Hematopoietic multipotent progenitor cell (in vitro differentiated cells): ENCODE results near the gene PCGF2. TPM values are rescaled to one million over a fixed set of nuclear protein-coding genes. Genes with fewer than 3 reads are reported as not detected.
A peak's percentile ranks its signal among the peaks of the same experiment; 100 is the strongest.

Experiments used
- DNase-seq, 3 donors: peaks; one replicate each; pipeline ENCODE4 v3.0.0-alpha.2; 2011 to 2015; ENCODE audit warnings: low read depth in 2 of 3, low spot score in 2 of 3
- small RNA-seq: library from RNA; depleted of rRNA; stranded (forward); fragments of <200 nt; gene quantifications from one replicate; pipeline ENCODE3, GENCODE V24; 2012
- total RNA-seq: library from RNA; depleted of rRNA; stranded (reverse); fragments of >200 nt; gene quantifications from one replicate; pipeline ENCODE4 v1.2.3, GENCODE V29; 2012

The PCGF2 gene
- total RNA-seq, 1 donor, result not detected

- peak in 2 of 3 donors; percentile 81 to 87 for DNase-seq
Measured at GRCh38 chr17:38704606-38705522, 43.3 kb downstream of the PCGF2 start, which contains the start of gene MLLT6. Gene MLLT6 (plus strand): TSS chr17:38705273. CDS start chr17:38705633, 360 bp downstream.

- DNase-seq, result peak in 2 of 3 donors; percentile 63 to 70
Measured at GRCh38 chr17:38703742-38704605, 44.2 kb downstream of the PCGF2 start.

- DNase-seq, result no peak
Measured at GRCh38 chr17:38702916-38703741, 45.0 kb downstream of the PCGF2 start.

DNA sequence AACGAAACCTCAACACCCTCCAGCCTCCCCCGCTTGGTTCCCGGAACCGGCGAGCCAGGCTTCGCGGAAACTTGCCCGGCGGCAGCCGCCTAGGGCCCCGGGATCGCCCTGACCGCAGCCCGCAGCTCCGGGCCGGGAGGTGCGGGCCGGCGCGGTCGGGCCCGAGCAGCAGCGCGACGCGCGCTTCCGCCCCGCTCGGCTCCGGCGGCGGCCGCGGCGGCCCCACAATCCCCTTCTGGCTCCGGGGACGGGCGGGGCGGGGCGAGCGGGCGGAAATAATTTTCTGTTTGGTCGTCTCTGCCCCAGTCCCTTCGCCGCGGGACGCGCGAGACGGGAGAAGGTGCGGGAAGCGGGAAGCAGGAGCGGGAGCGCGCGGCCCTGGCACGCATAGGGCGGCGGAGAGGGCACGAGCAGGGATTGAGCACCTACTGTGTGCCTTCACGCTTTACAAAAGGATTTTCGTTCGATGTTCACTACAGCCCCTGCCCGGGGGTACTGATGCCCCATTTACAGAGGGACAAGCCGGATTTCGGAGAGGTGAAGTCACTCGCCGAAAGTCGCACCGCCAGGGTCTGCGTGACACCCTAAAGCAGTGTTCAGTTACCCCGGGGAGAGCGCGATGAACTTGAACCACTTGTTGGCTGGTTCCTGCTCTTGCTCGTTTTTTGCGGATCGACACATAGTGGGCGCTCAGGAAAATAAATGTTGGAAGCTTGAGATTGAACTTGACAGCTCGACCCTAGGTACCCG, 45.8 kb downstream of the PCGF2 start:
- DNase-seq, result peak; percentile 72 to 87 (median 87)

- DNase-seq, result peak in 2 of 3 donors; percentile 80 to 85
Measured at GRCh38 chr17:38701504-38702165, 46.5 kb downstream of the PCGF2 start.

DNA sequence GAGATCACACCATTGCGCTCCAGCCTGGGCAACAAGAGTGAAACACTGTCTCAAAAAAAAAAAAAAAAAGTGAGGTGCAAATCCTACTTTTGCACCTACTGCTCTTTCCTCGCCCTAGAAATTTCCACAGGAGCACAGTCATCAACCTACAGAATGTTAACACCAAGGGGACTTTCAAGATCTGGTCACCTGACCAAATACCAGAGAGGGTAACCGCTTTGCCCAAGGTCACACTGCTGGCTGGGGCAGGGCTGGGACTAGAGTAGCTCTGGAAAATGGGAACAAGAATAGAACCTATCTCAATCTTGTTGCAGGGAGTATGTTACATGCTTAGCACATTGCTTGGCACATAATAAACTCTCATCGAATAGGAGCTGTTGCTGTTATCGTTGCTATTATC, 49.4 kb downstream of the PCGF2 start:
- DNase-seq, result no peak

- DNase-seq, result no peak
Measured at GRCh38 chr17:38697061-38697820, 50.9 kb downstream of the PCGF2 start.

DNA sequence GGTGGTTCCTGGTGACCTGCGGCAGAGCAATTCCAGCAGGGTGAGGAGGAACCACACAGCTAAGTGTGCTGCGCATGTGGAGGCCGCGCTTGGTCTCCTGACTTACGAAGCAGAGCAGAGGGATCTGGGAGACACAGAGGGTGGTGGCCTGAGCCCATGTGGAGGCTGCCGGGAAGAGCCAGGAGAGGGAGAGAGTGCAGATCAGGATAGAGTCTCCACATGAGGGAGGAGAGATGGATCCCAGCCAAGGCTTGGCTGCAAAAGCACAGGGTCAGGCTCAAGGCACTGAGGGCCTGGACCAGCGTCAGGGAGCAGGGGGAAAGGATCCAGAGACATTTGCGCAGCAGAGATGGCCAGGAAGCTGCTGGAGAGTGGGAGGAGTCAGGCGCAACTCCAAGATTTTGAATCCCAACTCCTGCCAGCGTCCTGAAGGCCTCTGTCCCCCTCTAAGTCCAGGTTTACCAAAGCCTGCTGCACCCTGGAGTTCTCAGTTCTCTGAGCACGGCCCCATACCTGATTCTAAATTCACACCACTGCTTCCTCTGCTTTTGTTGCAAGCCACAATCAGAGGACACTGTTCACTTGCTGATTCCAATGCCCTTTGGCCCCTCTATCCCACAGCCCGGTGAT, 54.3 kb downstream of the PCGF2 start:
- DNase-seq, result no peak

DNA sequence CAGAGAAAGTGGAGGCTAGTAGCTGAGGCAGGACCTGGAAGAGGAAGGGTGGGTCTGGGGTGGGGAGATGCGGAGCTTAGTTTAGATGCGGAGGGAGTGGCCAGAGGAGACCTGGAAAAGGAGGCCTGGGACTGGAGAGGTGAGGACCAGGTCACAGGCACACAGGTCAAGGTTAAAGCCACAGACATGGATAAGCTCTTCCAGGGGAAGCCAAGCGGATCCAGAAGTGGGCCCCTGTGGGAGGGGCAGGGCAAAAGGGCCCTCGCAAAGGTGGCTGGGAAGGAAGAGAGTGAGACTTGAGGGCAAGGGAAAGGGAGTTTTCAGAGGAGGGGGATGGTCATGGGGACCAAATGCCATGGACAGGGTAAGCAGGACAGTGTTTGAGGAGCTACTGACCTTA, 57.0 kb downstream of the PCGF2 start:
- DNase-seq, result no peak

GRCh38 chr17:38690386-38690785, 57.8 kb downstream of the PCGF2 start:
- no peak for DNase-seq

DNA sequence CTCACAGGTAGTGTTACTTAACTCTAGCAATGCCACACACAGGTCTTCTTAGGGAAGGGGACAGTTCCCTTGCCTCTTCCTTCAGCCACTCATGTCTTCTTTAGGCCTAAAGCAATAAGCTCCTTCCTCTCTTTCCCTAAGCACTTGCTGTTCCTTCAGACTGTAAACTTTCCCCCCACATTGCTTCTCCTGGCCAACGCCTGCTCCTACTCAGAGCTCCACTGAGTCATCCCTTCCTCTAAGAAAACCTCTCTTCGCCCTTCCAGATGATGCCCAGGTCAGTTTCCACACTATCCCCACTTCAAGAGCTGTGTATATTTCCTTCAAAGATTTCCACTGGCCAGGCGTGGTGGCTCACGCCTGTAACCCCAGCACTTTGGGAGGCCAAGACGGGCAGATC, 60.9 kb downstream of the PCGF2 start:
- DNase-seq, result no peak

- DNase-seq, result no peak
Measured at GRCh38 chr17:38685491-38685890, 62.6 kb downstream of the PCGF2 start.

Small RNAs within 50 kb of the gene (small RNA-seq; reads per million reads assigned to genes)
- gene MIR4726 (not detected), gene MIR4734 (not detected), gene RNA5SP440 (not detected), gene RNU6-866P (not detected)

Other genes starting within 250 kb of the PCGF2 start
- gene SRCIN1, start 142.4 kb downstream of the PCGF2 start, total RNA-seq, result under 0.01 TPM
- gene EPOP, start 73.4 kb downstream of the PCGF2 start, total RNA-seq, result 0.27 TPM
- gene MLLT6, start 43.1 kb downstream of the PCGF2 start, total RNA-seq, result 71.6 TPM
- 2.4 TPM for gene CISD3, start 18.0 kb downstream of the PCGF2 start, total RNA-seq
- 298 TPM for gene PSMB3, start 4.4 kb upstream of the PCGF2 start, total RNA-seq
- 55.5 TPM for gene PIP4K2B, start 51.2 kb upstream of the PCGF2 start, total RNA-seq
- gene CWC25, start 77.0 kb upstream of the PCGF2 start, total RNA-seq, result 17.0 TPM
- 1,418 TPM for gene RPL23, start 105.4 kb upstream of the PCGF2 start, total RNA-seq
- 81.9 TPM for gene LASP1, start 121.7 kb upstream of the PCGF2 start, total RNA-seq
- not detected for gene FBXO47, start 219.1 kb upstream of the PCGF2 start, total RNA-seq